ENCODE data around the gene TAOK1.
"Not testable (repeated sequence)": the region's sequence is repeated elsewhere in the genome, so short reads cannot be mapped to it uniquely, and the experiment has no call there.

The TAOK1 gene
- total RNA-seq = 131 to 281 (median 190) reads per million in 9 experiments

GRCh38 chr17:29389982-29390850, at the start of gene TAOK1:
Gene TAOK1, plus strand, starts transcription at chr17:29390363. Its CDS starts 61,186 bp downstream, at chr17:29451549.
- Mint-ChIP-seq H3K27ac (peak within 1 kb of the TSS; percentile 96 to 98), H3K4me3 (peak within 1 kb of the TSS; percentile 91 to 94), H3K4me1 (ENCODE audit: low read depth in 2 of 2) (peaks cover 30 to 47% of the 10 kb centered on the region in 2 donors), H3K36me3 (ENCODE audit: insufficient read depth) (peaks cover 30% of the 10 kb centered on the region), H3K9me3 (no peaks in the 10 kb centered on the region), H3K27me3 (no peaks in the 10 kb centered on the region)
- ATAC-seq (replicated peaks) = peak; percentile 94
- peak; percentile 97 to 98 (median 97) for DNase-seq

GRCh38 chr17:29341726-29342125, 48.4 kb upstream of the TAOK1 start:
- H3K27ac Mint-ChIP-seq = no peak overlapping the region
- DNase-seq (no peak), ATAC-seq (replicated peaks) (no peak)
- no peak overlapping the region for H3K4me3 Mint-ChIP-seq
- peaks cover 13 to 29% of the 10 kb centered on the region in 2 donors for H3K27me3 Mint-ChIP-seq
- no peaks in the 10 kb centered on the region for H3K36me3 Mint-ChIP-seq (ENCODE audit: insufficient read depth)
- no peaks in the 10 kb centered on the region for H3K9me3 Mint-ChIP-seq
- no peaks in the 10 kb centered on the region for H3K4me1 Mint-ChIP-seq (ENCODE audit: low read depth in 2 of 2)

DNA sequence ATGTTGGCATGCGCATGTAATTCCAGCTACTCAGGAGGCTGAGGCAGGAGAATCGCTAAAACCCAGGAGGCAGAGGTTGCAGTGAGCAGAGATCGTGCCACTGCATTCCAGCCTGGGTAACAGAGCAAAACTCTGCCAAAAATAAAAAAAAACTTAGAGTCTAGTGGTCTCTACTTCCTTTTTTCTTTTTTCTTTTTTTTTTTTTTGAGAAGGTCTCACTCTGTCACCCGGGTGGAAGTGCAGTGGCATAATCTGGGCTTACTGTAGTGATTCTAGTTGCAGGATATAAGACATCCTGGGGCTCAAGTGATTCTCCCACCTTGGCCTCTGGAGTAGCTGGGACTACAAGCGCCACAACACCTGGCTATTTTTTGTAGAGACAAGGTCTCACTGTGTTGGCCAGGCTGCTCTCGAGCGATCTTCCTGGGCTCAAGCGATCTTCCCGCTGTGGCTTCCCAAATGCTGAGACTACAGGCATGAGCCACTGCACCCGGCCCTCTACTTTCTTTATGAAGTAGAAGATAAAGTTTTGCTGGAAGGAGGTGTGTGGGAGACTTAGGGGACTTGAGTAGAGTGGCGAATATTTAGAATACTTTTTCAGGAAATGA, 47.9 kb upstream of the TAOK1 start:
- Mint-ChIP-seq H3K27me3 (peaks cover 13 to 29% of the 10 kb centered on the region in 2 donors), H3K27ac (no peak overlapping the region), H3K4me3 (no peak overlapping the region), H3K4me1 (ENCODE audit: low read depth in 2 of 2) (no peaks in the 10 kb centered on the region), H3K9me3 (no peaks in the 10 kb centered on the region), H3K36me3 (ENCODE audit: insufficient read depth) (no peaks in the 10 kb centered on the region)
- no peak for DNase-seq
- no peak for ATAC-seq (replicated peaks)

DNA sequence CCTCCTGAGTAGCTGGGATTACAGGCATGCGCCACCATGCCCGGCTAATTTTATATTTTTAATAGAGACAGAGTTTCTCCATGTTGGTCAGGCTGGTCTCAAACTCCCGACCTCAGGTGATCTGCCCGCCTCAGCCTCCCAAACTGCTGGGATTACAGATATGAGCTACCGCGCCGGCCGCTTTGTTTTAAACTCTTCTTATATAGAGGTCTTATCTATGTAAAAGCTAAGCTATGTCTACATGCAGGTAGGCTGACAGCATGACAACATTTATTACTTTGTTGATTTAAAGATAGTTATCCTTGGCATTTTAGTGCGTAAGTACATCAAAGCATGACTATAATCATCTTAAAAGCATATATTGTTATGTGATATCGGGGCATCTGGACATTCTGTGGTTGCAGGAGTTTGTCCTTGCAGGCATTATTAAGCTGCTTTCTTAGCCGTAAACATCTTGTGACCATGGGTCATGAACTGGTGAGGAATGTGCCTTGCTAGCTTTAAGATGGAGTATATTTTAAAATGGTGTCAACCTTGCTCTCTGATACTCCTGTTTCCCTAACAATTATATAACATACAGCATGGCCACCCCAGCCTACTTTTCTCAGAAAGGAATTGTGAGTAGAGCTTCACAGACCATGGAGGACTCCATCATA, 45.8 kb upstream of the TAOK1 start:
- H3K36me3 Mint-ChIP-seq (ENCODE audit: insufficient read depth) = no peaks in the 10 kb centered on the region
- H3K4me3 Mint-ChIP-seq = no peak overlapping the region
- H3K27me3 Mint-ChIP-seq = peaks cover 13 to 20% of the 10 kb centered on the region in 2 donors
- DNase-seq (no peak), ATAC-seq (replicated peaks) (no peak)
- H3K27ac Mint-ChIP-seq = no peak overlapping the region
- H3K4me1 Mint-ChIP-seq (ENCODE audit: low read depth in 2 of 2) = no peaks in the 10 kb centered on the region
- H3K9me3 Mint-ChIP-seq = no peaks in the 10 kb centered on the region

DNA sequence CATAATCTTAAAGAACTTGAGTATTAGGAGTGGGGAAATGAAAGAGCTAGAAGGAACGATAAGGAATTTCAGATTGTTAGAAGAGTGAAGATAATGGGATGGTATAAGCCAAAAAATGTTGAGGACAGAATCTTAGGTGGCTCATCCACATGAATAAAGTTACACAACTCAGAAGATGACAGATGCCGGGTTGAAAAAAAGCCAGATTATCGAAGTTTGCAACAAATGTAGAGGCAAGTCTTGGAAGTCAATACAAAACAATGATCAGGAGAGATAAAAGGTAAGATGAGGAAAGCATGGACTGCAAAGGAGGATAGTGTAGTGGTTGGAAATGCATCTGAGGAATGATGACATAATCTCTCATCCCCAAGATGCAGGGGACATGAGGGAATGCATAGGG, 45.1 kb upstream of the TAOK1 start:
- DNase-seq = no peak
- Mint-ChIP-seq H3K27ac (no peak overlapping the region), H3K9me3 (no peaks in the 10 kb centered on the region), H3K27me3 (peaks cover 13 to 20% of the 10 kb centered on the region in 2 donors), H3K4me1 (ENCODE audit: low read depth in 2 of 2) (no peaks in the 10 kb centered on the region), H3K36me3 (ENCODE audit: insufficient read depth) (no peaks in the 10 kb centered on the region), H3K4me3 (no peak overlapping the region)
- ATAC-seq (replicated peaks) = no peak

DNA sequence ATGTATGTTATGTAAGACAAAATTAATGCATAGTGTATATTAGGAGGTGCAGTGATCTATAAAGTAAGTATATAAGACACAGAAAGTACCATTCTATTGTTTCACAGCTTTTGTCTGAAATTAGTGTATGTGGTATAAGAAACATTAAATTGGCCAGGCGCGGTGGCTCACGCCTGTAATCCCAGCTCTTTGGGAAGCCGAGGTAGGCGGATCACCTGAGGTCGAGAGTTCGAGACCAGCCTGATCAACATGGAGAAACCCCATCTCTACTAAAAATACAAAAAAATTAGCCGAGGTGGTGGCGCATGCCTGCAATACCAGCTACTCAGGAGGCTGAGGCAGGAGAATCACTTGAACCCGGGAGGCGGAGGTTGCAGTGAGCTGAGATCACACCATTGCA, 44.7 kb upstream of the TAOK1 start:
- DNase-seq; H3K9me3 Mint-ChIP-seq; H3K36me3 Mint-ChIP-seq (ENCODE audit: insufficient read depth); H3K4me3 Mint-ChIP-seq; H3K4me1 Mint-ChIP-seq (ENCODE audit: low read depth in 2 of 2); H3K27ac Mint-ChIP-seq; ATAC-seq (replicated peaks): not testable (repeated sequence)
- H3K27me3 Mint-ChIP-seq = peaks cover 13 to 20% of the 10 kb centered on the region in 2 donors

DNA sequence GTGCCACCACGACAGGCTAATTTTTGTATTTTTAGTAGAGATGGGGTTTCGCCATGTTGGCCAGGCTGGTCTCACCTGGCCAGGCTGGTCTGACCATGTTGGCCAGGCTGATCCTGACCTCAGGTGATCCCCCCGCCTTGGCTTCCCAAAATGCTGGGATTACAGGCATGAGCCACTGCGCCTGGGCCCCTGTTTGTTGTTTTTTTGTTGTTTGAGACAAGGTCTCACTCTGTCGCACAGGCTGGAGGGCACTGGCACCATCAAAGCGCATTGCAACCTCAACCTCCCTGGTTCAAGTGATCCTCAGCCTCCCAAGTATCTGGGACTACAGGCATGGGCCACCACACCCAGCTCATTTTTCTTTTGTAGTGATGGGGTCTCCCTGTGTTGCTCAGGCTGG, 43.7 kb upstream of the TAOK1 start:
- Mint-ChIP-seq H3K4me3 (no peak overlapping the region), H3K4me1 (ENCODE audit: low read depth in 2 of 2) (no peaks in the 10 kb centered on the region), H3K27me3 (peaks cover 14 to 20% of the 10 kb centered on the region in 2 donors), H3K27ac (no peak overlapping the region), H3K9me3 (no peaks in the 10 kb centered on the region), H3K36me3 (ENCODE audit: insufficient read depth) (no peaks in the 10 kb centered on the region)
- no peak for DNase-seq
- ATAC-seq (replicated peaks) = no peak

DNA sequence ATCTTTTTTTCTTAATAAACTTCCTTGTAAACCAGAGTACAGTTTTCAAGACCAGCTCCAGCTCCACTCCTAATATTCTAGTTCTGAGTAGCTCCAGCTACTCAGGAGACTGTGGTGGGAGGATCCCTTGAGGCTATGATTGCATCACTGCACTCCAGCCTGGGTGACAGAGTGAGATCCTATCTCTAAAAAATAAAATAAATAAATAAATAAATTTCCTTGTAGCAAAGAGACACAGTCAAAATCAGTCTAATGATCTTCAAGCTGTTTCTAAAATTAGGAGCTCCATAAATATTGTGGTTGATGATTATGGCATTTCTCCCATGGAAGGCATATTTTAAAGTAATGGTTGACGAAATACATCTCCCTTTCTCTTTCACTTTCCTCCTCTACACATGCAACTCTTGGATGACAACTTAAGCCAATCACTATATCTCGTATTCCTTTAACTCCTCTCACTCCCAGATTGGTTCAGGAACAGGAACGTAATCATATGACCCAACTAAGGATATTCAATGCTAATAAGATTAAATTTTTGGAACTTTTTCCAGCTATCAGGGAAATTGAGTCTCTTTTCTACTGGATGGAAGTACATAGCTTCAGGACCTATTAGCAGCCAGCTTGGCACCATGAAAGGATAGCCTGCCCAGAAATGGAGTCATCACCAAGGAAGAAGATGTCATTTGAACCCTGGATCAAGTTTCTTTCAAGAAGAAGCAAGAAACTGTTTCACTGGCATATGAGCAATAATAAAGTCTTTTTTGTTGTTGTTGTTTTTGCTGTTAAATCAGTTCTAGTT, 42.1 kb upstream of the TAOK1 start:
- Mint-ChIP-seq H3K9me3 (no peaks in the 10 kb centered on the region), H3K27me3 (peaks cover 5 to 16% of the 10 kb centered on the region in 2 donors)
- no peak for DNase-seq

DNA sequence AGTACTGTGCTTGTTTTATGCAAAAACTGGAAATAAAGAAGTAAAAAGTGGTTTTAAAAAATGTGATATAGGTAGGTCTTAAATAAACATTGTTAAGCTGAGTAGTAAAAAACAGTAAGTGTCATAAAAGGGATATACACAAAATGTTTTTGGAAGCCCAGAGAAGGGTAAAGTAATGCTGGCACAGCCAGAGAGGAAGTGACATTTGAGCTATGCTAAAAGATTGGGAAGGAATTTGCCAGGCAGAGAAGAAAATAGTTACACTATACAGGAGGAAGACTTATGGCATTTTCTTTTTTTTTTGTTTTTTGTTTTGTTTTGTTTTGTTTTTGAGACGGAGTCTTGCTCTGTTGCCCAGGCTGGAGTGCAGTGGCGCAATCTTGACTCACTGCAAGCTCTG, 40.8 kb upstream of the TAOK1 start:
- H3K36me3 Mint-ChIP-seq (ENCODE audit: insufficient read depth) = no peaks in the 10 kb centered on the region
- no peaks in the 10 kb centered on the region for H3K9me3 Mint-ChIP-seq
- no peak overlapping the region for H3K4me3 Mint-ChIP-seq
- no peaks in the 10 kb centered on the region for H3K4me1 Mint-ChIP-seq (ENCODE audit: low read depth in 2 of 2)
- H3K27me3 Mint-ChIP-seq = peaks cover 0 to 14% of the 10 kb centered on the region in 2 donors
- no peak for ATAC-seq (replicated peaks)
- no peak overlapping the region for H3K27ac Mint-ChIP-seq
- DNase-seq = no peak

More for the DNA sequence above, 42.1 kb upstream of the TAOK1 start:
- no peak for ATAC-seq (replicated peaks)
- H3K4me1 Mint-ChIP-seq (ENCODE audit: low read depth in 2 of 2) = no peaks in the 10 kb centered on the region
- H3K27ac Mint-ChIP-seq = no peak overlapping the region
- H3K4me3 Mint-ChIP-seq = no peak overlapping the region
- no peaks in the 10 kb centered on the region for H3K36me3 Mint-ChIP-seq (ENCODE audit: insufficient read depth)

DNA sequence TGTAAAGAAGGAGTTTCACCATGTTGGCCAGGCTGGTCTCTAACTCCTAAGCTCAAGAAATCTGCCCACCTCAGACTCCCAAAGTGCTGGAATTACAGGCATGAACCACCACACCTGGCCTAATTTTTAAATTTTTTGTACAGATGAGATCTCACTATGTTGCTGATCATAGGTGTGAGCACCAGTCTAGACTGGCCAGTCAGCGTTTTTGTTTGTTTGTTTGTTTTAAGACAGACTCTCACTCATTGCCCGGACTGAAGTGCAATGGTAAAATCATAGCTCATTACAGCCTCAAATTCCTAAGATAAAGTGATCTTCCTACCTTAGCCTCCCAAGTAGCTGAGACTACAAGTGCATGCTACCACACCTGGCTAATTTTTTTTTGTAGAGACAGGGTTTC, 38.0 kb upstream of the TAOK1 start:
- Mint-ChIP-seq H3K9me3 (no peaks in the 10 kb centered on the region), H3K27ac (no peak overlapping the region), H3K36me3 (ENCODE audit: insufficient read depth) (no peaks in the 10 kb centered on the region), H3K4me1 (ENCODE audit: low read depth in 2 of 2) (no peaks in the 10 kb centered on the region), H3K27me3 (peaks cover 0 to 7% of the 10 kb centered on the region in 2 donors), H3K4me3 (no peak overlapping the region)
- ATAC-seq (replicated peaks) = no peak
- DNase-seq = no peak

- DNase-seq (no peak), ATAC-seq (replicated peaks) (no peak)
- peaks cover 4% of the 10 kb centered on the region for H3K36me3 Mint-ChIP-seq (ENCODE audit: insufficient read depth)
- no peak overlapping the region for H3K27ac Mint-ChIP-seq
- no peaks in the 10 kb centered on the region for H3K27me3 Mint-ChIP-seq
- no peaks in the 10 kb centered on the region for H3K4me1 Mint-ChIP-seq (ENCODE audit: low read depth in 2 of 2)
- H3K4me3 Mint-ChIP-seq = no peak overlapping the region
- no peaks in the 10 kb centered on the region for H3K9me3 Mint-ChIP-seq
Measured at GRCh38 chr17:29357232-29357631, 32.9 kb upstream of the TAOK1 start.

DNA sequence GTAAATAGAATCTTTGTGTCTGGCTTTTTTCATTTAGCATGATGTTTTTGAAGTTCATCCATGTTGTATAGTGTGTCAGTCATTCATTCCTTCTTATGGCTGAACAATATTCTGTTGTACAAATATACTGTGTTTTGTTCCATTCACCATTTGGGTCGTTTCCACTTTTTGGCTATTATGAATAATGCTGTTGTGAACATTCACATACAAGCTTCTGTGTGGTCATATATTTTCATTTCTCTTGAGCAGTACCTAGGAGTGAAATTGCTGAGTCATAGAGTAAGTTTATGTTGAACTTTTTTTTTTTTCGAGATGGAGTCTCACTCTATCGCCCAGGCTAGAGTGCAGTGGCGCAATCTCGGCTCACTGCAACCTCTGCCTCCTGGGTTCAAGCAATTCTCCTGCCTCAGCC, 32.3 kb upstream of the TAOK1 start:
- no peaks in the 10 kb centered on the region for H3K9me3 Mint-ChIP-seq
- H3K4me1 Mint-ChIP-seq (ENCODE audit: low read depth in 2 of 2) = no peaks in the 10 kb centered on the region
- H3K27me3 Mint-ChIP-seq = no peaks in the 10 kb centered on the region
- H3K4me3 Mint-ChIP-seq = no peak overlapping the region
- H3K36me3 Mint-ChIP-seq (ENCODE audit: insufficient read depth) = peaks cover 4% of the 10 kb centered on the region
- H3K27ac Mint-ChIP-seq = no peak overlapping the region
- ATAC-seq (replicated peaks) (no peak), DNase-seq (no peak)

- Mint-ChIP-seq H3K4me3 (no peak overlapping the region), H3K27me3 (no peaks in the 10 kb centered on the region), H3K9me3 (no peaks in the 10 kb centered on the region), H3K27ac (peak overlapping the region in 1 of 2 donors; percentile 73), H3K36me3 (ENCODE audit: insufficient read depth) (peaks cover 4% of the 10 kb centered on the region), H3K4me1 (ENCODE audit: low read depth in 2 of 2) (no peaks in the 10 kb centered on the region)
- DNase-seq (no peak), ATAC-seq (replicated peaks) (no peak)
Measured at GRCh38 chr17:29358416-29358815, 31.7 kb upstream of the TAOK1 start.

Data from effector memory CD8-positive, alpha-beta T cell (primary cell).